WTC11 (cell line): ENCODE data around the gene SHISA9. TPM values are rescaled to one million over a fixed set of nuclear protein-coding genes. Genes with fewer than 3 reads are reported as not detected.

Experiments used
- ATAC-seq: fragments of 200-7000 bp; cut with Tn5 transposase; 2 replicates; pipeline ENCODE4 v1.10.0; 2021; ENCODE audit warnings: mild to moderate bottlenecking, moderate library complexity
- CTCF ChIA-PET: fragments of 300-600 bp; sonication (Branson Sonifier 250); formaldehyde crosslinking; loops from one replicate; lab custom pipeline; 2021; ENCODE audit warnings: antibody characterized with exemption; lab: Charles Lee
- POLR2A ChIA-PET: fragments of 350-600 bp; sonication (Branson Sonifier 250); formaldehyde crosslinking; loops from one replicate; lab custom pipeline; 2021; ENCODE audit warnings: antibody characterized with exemption; lab: Charles Lee
- DNase-seq: peaks from one replicate; pipeline ENCODE4 v3.0.0; 2021; ENCODE audit warnings: low spot score
- H3K27ac Mint-ChIP-seq: 2 replicates; pipeline ENCODE4 v1.8.0; 2021; ENCODE audit warnings: mixed read lengths
- H3K27me3 Mint-ChIP-seq: 2 replicates; pipeline ENCODE4 v1.8.0; 2021; ENCODE audit warnings: low read depth, mild to moderate bottlenecking, moderate library complexity, mixed read lengths
- H3K36me3 Mint-ChIP-seq: 2 replicates; pipeline ENCODE4 v1.8.0; 2021; ENCODE audit warnings: mixed read lengths
- H3K4me1 Mint-ChIP-seq: 2 replicates; pipeline ENCODE4 v1.8.0; 2022; ENCODE audit warnings: mixed read lengths
- H3K4me3 Mint-ChIP-seq: 2 replicates; pipeline ENCODE4 v1.8.0; 2021; ENCODE audit warnings: mild to moderate bottlenecking, moderate library complexity, mixed read lengths
- H3K9me3 Mint-ChIP-seq: 2 replicates; pipeline ENCODE4 v1.8.0; 2021; ENCODE audit warnings: mixed read lengths
- ATF1 ChIP-seq: sonication (generic); formaldehyde crosslinking; IDR thresholded peaks from 2 replicates; pipeline ENCODE4 v1.8.1; 2023; ENCODE audit warnings: mild to moderate bottlenecking, moderate library complexity, missing genetic modification reagents
- CBFB ChIP-seq: sonication (generic); formaldehyde crosslinking; IDR thresholded peaks from 2 replicates; pipeline ENCODE4 v1.8.1; 2022; ENCODE audit warnings: mild to moderate bottlenecking, low read depth, missing genetic modification reagents
- CREM ChIP-seq: sonication (generic); formaldehyde crosslinking; IDR thresholded peaks from 2 replicates; pipeline ENCODE4 v1.8.1; 2022; ENCODE audit warnings: mild to moderate bottlenecking, missing genetic modification reagents, moderate library complexity
- CTCF ChIP-seq: fragments of 200-600 bp; IDR thresholded peaks from 2 replicates; pipeline ENCODE4 v1.8.0; 2022; ENCODE audit warnings: antibody characterized with exemption
- E2F1 ChIP-seq: sonication (generic); formaldehyde crosslinking; IDR thresholded peaks from 2 replicates; pipeline ENCODE4 v1.8.0; 2022; ENCODE audit warnings: mild to moderate bottlenecking, missing genetic modification reagents
- E2F4 ChIP-seq: sonication (generic); formaldehyde crosslinking; IDR thresholded peaks from 2 replicates; pipeline ENCODE4 v1.8.1; 2022; ENCODE audit warnings: low read depth, mild to moderate bottlenecking, moderate library complexity, missing genetic modification reagents, borderline replicate concordance
- ELF4 ChIP-seq: sonication (generic); formaldehyde crosslinking; IDR thresholded peaks from 2 replicates; pipeline ENCODE4 v1.8.1; 2022; ENCODE audit warnings: low read depth, mild to moderate bottlenecking, moderate library complexity, missing genetic modification reagents
- ERG ChIP-seq: fragments of 250-450 bp; sonication (Bioruptor Pico); IDR thresholded peaks from 2 replicates; pipeline ENCODE4 v1.8.0; 2021; ENCODE audit warnings: mild to moderate bottlenecking
- ETV6 ChIP-seq: sonication (generic); formaldehyde crosslinking; IDR thresholded peaks from 2 replicates; pipeline ENCODE4 v1.8.1; 2022; ENCODE audit warnings: mild to moderate bottlenecking, missing genetic modification reagents
- FOXP1 ChIP-seq: sonication (generic); formaldehyde crosslinking; IDR thresholded peaks from 2 replicates; pipeline ENCODE4 v1.8.0; 2022; ENCODE audit warnings: missing genetic modification reagents, mild to moderate bottlenecking, moderate library complexity, borderline replicate concordance
- IRF1 ChIP-seq: sonication (generic); formaldehyde crosslinking; IDR thresholded peaks from 2 replicates; pipeline ENCODE4 v1.8.0; 2023; ENCODE audit warnings: missing genetic modification reagents
- IRF2 ChIP-seq: sonication (generic); formaldehyde crosslinking; IDR thresholded peaks from 2 replicates; pipeline ENCODE4 v1.8.0; 2022; ENCODE audit warnings: low read depth, missing genetic modification reagents, borderline replicate concordance
- SMAD4 ChIP-seq: sonication (generic); formaldehyde crosslinking; IDR thresholded peaks from 2 replicates; pipeline ENCODE4 v1.8.0; 2022; ENCODE audit warnings: mild to moderate bottlenecking, missing genetic modification reagents
- SP1 ChIP-seq: sonication (generic); formaldehyde crosslinking; conservative IDR thresholded peaks from 2 replicates; pipeline ENCODE4 v1.8.1; 2022; ENCODE audit warnings: missing genetic modification reagents
- ZBTB43 ChIP-seq: sonication (generic); formaldehyde crosslinking; IDR thresholded peaks from 2 replicates; pipeline ENCODE4 v1.8.1; 2023; ENCODE audit warnings: mild to moderate bottlenecking, missing genetic modification reagents
- ZNF121 ChIP-seq: sonication (generic); formaldehyde crosslinking; IDR thresholded peaks from 2 replicates; pipeline ENCODE4 v1.8.0; 2023; ENCODE audit warnings: missing genetic modification reagents
- ZNF232 ChIP-seq: sonication (generic); formaldehyde crosslinking; IDR thresholded peaks from 2 replicates; pipeline ENCODE4 v1.8.0; 2022; ENCODE audit warnings: mild to moderate bottlenecking, missing genetic modification reagents
- ZNF396 ChIP-seq: fragments of 250-450 bp; sonication (Bioruptor Pico); IDR thresholded peaks from 2 replicates; pipeline ENCODE4 v1.8.0; 2021; ENCODE audit warnings: mild to moderate bottlenecking, moderate library complexity, borderline replicate concordance
- ZNF532 ChIP-seq: fragments of 250-450 bp; sonication (Bioruptor Pico); IDR thresholded peaks from 2 replicates; pipeline ENCODE4 v1.9.0; 2021; ENCODE audit warnings: mild to moderate bottlenecking, borderline replicate concordance
- total RNA-seq: library from RNA; stranded (reverse); gene quantifications from 3 replicates; pipeline ENCODE4 v1.2.3, GENCODE V29; 2021

The SHISA9 gene
- total RNA-seq, 1 experiment from 2014 or later, result 37.5 TPM

- ATAC-seq (no peak), DNase-seq (no peak)
- Mint-ChIP-seq H3K4me1 (peaks cover 32% of the 10 kb centered on the region), H3K27ac (no peak overlapping the region), H3K27me3 (no peaks in the 10 kb centered on the region), H3K9me3 (peaks cover 12% of the 10 kb centered on the region), H3K36me3 (peaks cover 5% of the 10 kb centered on the region; the same call in 1 of the 2 replicates), H3K4me3 (no peak overlapping the region)
- ChIA-PET CTCF (no interaction called here), POLR2A (no interaction called here)
- no peak for TF ChIP-seq ETV6 (CRISPR knock-in tag)
- TF ChIP-seq SP1 (CRISPR knock-in tag), result no peak
- no peak for TF ChIP-seq IRF1
- TF ChIP-seq ZNF121 (CRISPR knock-in tag), result no peak
- no peak for TF ChIP-seq ZBTB43 (CRISPR knock-in tag)
- no peak for TF ChIP-seq CBFB (CRISPR knock-in tag)
- TF ChIP-seq CREM (CRISPR knock-in tag), result no peak
- no peak for TF ChIP-seq ATF1
- no peak for TF ChIP-seq ELF4 (CRISPR knock-in tag)
- no peak for TF ChIP-seq E2F1
- TF ChIP-seq IRF2 (CRISPR knock-in tag), result no peak
- no peak for TF ChIP-seq FOXP1 (CRISPR knock-in tag)
- no peak for TF ChIP-seq ERG
- no peak for TF ChIP-seq ZNF232 (CRISPR knock-in tag)
These were observed 154.1 kb downstream of the SHISA9 start for GRCh38 chr16:13055480-13055879.

GRCh38 chr16:13056607-13057006 is 155.2 kb downstream of the SHISA9 start:
- ChIA-PET POLR2A (no interaction called here), CTCF (interaction anchor here (0.7 to 1.6 kb wide), 7 partner anchors 14 to 156 kb away, joined by 3 to 4 read pairs (median 3); no protein-coding TSS in a partner anchor)
- Mint-ChIP-seq H3K4me3 (no peak overlapping the region), H3K4me1 (peaks cover 37% of the 10 kb centered on the region), H3K36me3 (no peaks in the 10 kb centered on the region), H3K27me3 (no peaks in the 10 kb centered on the region), H3K27ac (peak overlapping the region; percentile 51; the same call in 1 of the 2 replicates), H3K9me3 (0 out of 2 replicates have a peak, but pooled peaks cover 3% of the 10 kb centered on the region)
- DNase-seq (no peak), ATAC-seq (no peak)
- TF ChIP-seq SMAD4 (CRISPR knock-in tag), result no peak
- TF ChIP-seq ZNF532 (CRISPR knock-in tag), result no peak
- no peak for TF ChIP-seq ZNF396 (CRISPR knock-in tag)
- no peak for TF ChIP-seq ATF1
- no peak for TF ChIP-seq CTCF
- TF ChIP-seq E2F4, result no peak
